Stimulated activated CD8-positive, alpha-beta memory T cell treated with anti-CD3 and anti-CD28 coated beads, Interleukin-15, amount 100 ng/mL, for 4 hours (primary cell): ENCODE results near the gene ZMIZ2.
"Not testable (repeated sequence)": the region's sequence is repeated elsewhere in the genome, so short reads cannot be mapped to it uniquely, and the experiment has no call there.

ENCODE experiments used
- DNase-seq, 2 donors: peaks; one replicate each; pipeline ENCODE4 v3.0.0-alpha.2; 2020; ENCODE audit warnings: low read depth in 2 of 2

The ZMIZ2 gene

DNA sequence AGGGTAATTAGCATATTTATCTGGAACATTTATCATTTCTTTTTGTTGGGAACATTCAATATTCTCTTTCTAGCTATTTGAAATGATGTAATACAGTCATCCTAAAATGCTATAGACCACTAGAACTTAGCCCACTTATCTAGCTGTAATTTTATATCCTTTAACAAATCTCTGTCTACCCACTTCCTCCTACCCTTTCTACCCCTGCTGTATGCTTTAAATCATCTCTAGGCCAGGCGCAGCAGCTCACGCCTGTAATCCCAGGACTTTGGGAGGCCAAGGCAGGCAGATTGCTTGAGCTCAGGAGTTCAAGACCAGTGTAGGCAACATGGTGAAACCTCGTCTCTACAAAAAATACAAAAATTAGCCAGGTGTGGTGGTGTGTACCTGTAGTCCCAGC, 25.8 kb downstream of the ZMIZ2 start:
- not testable (repeated sequence) for DNase-seq

DNA sequence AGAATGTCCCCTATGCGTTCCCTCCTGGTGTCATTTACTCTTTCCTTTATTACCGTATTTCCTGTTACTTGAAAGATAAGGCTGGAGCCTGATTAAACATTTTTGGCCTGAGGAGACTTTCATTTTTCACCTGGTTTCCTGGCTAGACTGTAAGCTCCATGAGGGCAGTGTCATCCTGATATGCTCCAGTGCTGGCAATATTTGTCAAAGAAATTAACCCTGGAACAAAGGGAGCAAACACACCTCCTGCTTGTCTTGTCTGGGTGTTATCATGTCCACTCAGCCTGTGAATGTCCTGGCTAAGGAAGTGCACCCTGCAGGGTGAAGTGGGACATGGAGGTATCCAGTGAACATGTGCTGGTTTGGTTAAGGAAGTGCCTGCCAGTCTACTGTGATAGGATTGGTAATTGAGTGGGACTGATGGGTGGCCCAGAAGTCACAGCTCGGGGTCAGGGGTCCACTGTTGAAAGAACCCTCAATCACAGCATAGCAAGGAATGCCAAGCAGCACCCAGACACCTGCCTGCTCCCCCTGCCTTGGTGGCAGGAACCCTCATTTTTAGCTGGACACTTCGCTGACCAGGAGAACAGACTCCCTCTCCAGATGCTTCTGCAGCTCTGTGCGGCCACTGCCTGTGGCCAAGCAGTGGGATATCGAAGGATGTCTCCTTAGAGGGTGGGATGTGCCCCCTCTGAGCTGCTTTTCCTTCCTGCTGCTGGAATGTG, 26.9 kb downstream of the ZMIZ2 start:
- no peak for DNase-seq

DNA sequence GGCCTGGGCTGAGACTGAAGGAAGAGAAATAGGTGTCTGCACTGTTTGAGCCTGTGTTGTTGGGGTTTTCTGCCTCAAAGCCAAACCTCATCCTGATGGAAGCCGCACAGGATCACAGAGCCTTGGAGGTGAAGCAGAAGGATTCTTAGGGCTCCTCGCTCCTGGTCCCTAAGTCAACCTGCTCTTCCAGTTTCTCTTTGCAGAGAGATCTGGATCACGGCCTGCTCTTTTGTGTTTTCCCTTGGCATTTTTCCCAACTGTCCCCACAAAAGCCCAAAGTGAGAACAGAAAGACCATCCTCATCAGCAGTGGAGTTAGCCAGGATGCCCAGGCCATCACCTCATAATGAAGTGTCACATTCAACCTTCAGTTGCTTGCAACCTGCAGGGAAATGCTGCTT, 27.6 kb downstream of the ZMIZ2 start:
- no peak for DNase-seq

DNA sequence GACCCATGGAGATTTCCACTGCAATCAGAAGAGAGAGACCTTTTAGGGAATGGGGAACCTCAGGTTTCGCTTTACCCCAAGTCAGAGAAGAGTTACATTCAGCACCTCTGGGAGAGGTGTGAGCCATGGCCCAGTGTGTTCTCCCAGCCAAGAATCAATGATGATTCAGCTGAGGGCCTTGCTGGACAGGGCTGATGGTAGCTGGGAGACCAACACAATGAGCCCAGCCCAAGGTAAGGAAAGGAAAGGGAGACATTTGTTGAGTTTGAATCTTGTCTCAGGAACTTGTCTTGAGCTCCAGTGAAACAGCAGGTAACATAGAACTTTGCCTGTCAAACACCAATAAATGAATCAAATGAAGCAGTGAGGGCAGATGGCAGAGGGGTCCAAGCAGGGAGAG, 33.8 kb downstream of the ZMIZ2 start:
- no peak for DNase-seq

GRCh38 chr7:44783407-44783806, 34.8 kb downstream of the ZMIZ2 start:
- no peak for DNase-seq

DNA sequence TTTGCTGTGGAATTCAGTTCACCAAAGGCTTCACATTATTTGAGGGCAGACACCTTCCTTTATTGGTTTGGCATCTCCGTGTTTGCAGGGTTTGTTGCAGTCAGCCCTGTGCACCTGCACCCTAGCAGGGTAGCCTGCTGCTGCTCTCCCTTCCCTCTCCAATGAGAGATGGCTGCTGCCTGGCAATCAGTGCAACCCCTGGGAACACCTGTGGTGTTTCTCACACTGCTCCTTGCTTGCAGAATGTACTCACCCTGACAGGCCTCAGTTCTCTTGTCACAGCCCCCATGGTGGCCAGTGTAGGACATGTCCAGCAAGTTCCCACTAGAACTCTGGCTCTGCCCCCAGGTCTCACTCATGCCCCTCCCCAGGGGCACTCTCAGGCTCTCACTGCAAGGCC, 35.7 kb downstream of the ZMIZ2 start:
- DNase-seq, result no peak

GRCh38 chr7:44785218-44785617, 36.6 kb downstream of the ZMIZ2 start:
- not testable (repeated sequence) for DNase-seq

DNA sequence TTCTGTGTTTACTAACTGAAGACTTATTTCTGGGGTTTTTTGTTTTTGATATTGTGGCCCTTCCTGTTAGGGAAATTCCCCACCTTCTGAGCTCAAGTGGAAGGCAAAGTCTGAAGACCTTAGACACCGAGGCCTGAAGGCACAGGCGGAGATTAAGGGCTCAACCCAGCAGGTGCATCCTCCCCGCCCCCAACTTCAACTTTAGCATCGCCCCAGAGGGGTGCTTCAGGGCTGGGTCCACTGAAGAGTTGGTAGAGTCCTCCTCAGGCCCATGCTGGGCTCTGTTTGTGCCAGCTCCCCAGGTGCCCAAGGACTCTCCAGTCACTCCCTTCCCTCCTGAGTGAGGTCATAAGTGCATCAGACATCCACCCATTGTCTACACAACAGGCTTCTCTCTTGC, 38.4 kb downstream of the ZMIZ2 start:
- DNase-seq, result no peak

GRCh38 chr7:44787762-44788161, 39.1 kb downstream of the ZMIZ2 start:
- no peak for DNase-seq

GRCh38 chr7:44789990-44790389, 41.3 kb downstream of the ZMIZ2 start:
- no peak for DNase-seq

DNA sequence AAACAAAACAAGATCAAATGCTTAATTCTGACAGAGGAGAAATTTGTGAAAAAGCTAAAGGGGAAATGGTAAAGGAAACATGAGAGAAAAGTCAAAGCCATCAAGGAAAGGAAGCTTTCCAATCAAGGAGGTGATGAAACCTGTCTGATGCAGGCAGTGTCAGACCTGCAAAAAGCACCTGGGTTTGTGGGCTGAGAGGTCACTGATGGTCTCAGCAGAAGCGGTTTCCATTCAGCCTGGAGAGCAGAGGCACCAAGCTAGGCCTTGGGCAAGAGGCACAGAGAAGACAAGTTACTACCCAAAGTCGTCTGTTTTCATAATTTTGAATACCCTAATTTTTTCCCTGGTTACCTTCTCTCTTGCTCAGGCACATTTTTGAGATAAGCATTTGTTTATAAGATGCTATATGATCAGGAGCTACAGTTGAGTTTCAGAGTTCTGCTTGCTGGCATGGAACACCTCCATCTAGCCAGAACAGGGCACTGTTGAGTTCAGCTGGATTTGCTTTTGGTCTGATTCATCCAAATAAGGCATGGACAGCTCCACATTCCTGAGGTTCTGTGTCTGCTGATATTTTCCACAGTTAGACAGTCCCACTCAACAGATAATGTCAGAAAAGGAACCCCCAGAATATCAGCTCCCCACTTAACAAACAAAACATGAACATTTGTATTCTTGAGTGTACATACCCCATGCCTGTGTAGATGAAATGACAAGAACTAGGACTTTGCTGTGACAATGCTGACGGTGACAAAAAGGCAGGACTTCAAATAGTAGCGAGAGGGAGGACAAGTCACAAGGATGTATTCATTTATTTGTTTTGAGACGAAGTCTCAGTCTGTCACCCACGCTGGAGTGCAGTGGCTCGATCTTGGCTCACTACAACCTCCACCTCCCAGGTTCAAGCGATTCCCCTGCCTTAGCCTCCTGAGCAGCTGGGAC, 42.9 kb downstream of the ZMIZ2 start:
- DNase-seq, result no peak

- no peak for DNase-seq
Measured at GRCh38 chr7:44793919-44794318, 45.3 kb downstream of the ZMIZ2 start.

- DNase-seq, result no peak
Measured at GRCh38 chr7:44794331-44794730, 45.7 kb downstream of the ZMIZ2 start.

- no peak for DNase-seq
Measured at GRCh38 chr7:44796034-44796503, 47.4 kb downstream of the ZMIZ2 start.

DNA sequence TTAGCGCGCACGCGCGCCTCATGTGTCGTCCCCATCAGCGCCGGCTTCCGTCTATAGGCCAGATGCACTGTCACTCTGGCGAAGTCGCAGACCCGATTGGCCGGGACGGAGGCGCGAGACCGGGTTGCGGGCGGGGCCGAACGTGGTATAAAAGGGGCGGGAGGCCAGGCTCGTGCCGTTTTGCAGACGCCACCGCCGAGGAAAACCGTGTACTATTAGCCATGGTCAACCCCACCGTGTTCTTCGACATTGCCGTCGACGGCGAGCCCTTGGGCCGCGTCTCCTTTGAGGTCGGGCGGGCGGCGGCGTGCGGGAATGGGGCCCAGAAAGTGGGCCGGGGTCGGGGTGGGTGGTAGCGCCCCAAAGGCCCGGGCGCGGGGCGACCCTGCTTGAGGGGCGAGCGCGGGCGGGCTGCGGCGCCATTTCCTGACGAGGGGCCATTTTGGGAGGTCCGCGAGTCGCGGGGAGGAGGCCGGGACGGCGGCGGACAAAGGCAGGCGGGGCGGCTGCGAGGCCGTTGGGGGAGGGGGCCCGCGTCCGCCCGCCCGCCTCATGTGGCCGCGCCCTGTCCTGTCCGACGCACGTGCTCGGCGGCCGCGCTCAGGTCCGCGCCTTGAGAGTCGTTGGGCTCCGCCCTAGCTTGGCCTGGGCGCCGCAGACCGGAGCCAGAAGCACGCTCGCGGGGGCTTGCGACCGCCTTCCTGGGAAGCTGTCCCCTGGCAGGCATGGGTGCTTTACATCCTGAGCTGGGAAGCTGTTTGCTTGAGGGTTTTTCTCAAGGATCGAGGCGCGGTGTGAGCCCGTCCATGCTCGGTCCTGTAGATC, 48.1 kb downstream of the ZMIZ2 start, which contains the start of gene PPIA:
Gene PPIA, plus strand, starts transcription at position 178 of the 825 bp plus-strand sequence. Its CDS starts 44 bp downstream, at position 222.
- DNase-seq, result peak; percentile 96 to 97

DNA sequence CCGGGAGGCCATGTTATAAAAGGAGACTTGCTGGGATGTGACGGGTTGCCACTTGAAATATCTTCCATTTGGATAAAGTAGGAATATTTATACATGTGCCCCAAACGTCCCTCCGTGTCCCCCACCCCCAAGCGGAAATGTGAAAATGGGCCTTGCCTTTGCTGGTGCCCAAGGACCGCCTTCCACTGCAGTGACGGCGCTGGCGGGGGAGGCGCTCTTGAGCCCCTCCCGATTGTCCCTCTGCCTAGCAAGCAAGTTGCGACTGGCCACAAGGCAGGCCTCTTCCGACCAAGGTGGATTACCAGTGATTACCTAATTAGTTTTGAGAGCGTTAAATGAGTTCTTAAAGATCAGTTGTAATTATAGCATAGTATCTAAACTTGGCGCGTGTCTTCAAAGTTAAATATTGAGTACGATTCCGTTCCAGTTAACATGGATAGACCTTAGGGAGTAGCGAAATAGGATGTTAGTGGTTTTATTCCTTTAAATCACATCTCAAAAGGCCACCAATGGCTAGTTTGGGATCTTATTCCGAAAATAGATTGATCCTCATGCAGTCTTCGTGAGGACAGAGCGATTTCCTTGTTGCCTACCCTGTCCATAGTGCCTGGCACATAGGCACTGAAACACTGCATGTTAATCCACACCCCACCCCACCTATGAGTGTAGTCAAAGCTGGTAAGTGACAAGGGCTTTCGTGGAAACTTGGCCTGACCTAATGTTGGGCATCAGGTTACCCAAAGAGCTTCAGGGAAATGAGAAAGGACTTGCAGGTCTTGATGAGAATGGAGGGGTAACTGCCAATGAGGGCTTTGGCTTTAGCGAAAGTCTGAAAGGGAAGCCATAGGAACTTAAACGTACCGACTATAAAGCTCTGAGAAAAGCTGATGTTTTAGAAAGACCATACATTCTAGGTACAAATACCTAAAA, 48.9 kb downstream of the ZMIZ2 start:
- DNase-seq, result peak; percentile 64 to 68

GRCh38 chr7:44798649-44799305, 50.1 kb downstream of the ZMIZ2 start:
- no peak for DNase-seq

- no peak for DNase-seq
Measured at GRCh38 chr7:44799939-44800338, 51.3 kb downstream of the ZMIZ2 start.

DNA sequence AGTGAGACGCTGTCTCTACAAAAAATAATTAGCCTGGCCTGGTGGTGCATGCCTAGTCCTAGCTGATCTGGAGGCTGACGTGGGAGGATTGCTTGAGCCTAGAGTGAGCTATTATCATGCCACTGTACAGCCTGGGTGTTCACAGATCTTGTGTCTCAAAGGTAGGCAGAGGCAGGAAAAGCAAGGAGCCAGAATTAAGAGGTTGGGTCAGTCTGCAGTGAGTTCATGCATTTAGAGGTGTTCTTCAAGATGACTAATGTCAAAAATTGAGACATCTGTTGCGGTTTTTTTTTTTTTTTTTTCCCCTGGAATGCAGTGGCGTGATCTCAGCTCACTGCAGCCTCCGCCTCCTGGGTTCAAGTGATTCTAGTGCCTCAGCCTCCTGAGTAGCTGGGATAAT, 53.2 kb downstream of the ZMIZ2 start:
- DNase-seq, result no peak

DNA sequence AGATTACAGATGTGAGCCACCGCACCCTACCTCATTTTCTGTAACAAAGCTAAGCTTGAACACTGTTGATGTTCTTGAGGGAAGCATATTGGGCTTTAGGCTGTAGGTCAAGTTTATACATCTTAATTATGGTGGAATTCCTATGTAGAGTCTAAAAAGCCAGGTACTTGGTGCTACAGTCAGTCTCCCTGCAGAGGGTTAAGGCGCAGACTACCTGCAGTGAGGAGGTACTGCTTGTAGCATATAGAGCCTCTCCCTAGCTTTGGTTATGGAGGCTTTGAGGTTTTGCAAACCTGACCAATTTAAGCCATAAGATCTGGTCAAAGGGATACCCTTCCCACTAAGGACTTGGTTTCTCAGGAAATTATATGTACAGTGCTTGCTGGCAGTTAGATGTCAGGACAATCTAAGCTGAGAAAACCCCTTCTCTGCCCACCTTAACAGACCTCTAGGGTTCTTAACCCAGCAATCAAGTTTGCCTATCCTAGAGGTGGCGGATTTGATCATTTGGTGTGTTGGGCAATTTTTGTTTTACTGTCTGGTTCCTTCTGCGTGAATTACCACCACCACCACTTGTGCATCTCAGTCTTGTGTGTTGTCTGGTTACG, 53.9 kb downstream of the ZMIZ2 start:
- DNase-seq, result no peak
